GM12874 (cell line): ENCODE measurements around the gene USP3.

ENCODE experiments used
- TF ChIP-seq, protein P1 (sequence below): IDR thresholded peaks from 2 replicates; pipeline ENCODE4 v1.5.1; 2011; ENCODE audit warnings: low read depth, mild to moderate bottlenecking, control low read depth, low read length, moderate library complexity; ENCODE audit not compliant: insufficient read depth

The USP3 gene

DNA sequence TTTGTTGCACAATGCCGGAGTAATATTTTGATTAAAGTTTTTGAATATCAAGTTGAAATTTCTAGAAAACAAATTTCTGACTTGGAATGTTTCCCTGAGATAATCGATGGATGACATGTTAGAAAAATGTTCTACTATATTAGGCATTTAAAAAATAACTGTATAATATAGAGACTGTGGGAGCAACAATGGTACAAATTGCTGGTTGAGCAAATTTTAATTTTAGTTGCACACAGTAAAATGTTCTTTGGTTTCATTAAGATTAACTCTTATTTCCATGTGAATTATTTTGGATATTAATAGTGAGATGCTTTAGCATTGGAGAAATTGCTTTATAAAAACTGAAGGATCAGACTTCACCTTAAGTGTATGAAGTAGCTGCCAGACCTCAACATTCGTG, 9.3 kb downstream of the USP3 start:
- TF ChIP-seq, protein P1, sequence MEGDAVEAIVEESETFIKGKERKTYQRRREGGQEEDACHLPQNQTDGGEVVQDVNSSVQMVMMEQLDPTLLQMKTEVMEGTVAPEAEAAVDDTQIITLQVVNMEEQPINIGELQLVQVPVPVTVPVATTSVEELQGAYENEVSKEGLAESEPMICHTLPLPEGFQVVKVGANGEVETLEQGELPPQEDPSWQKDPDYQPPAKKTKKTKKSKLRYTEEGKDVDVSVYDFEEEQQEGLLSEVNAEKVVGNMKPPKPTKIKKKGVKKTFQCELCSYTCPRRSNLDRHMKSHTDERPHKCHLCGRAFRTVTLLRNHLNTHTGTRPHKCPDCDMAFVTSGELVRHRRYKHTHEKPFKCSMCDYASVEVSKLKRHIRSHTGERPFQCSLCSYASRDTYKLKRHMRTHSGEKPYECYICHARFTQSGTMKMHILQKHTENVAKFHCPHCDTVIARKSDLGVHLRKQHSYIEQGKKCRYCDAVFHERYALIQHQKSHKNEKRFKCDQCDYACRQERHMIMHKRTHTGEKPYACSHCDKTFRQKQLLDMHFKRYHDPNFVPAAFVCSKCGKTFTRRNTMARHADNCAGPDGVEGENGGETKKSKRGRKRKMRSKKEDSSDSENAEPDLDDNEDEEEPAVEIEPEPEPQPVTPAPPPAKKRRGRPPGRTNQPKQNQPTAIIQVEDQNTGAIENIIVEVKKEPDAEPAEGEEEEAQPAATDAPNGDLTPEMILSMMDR: no peak

DNA sequence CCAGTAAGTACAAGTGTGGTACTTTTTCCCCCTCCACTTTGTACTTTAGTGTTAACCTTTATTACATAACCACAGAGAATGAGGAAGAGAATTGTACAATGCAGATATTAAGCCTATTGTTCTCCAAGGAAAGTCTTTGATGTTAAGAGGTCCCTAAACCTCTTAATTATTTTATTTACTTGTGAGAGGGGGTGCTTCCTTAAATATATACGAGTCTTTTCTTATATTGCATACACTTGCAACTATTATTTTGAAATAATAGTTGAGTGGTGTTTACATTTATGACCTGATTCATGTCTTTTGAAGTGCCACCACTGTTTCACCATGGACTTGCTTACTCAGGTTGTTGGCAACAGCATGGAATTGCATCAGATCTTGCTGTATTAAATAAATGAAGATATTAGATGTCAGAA, 10.1 kb downstream of the USP3 start:
- TF ChIP-seq, protein P1: no peak

DNA sequence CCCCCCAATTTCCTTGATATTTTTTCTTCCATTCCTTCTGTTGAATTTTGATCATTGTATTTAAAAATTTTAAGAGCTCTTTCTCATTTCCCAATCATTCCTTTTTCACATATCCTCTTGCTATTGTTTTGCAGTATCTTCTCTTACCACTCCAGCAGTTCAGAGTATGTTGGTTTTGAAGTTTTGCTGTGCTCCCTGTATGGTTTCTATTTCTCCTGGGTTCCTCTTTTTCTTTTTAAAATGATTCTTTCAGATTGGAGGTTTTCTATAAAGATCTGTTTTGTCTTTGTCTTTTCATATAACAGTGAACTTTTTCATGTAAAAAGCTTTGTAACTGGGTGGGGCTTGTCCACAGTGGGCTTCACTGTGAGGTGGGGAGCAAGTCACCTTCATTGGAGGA, 12.8 kb downstream of the USP3 start:
- TF ChIP-seq, protein P1: no peak

DNA sequence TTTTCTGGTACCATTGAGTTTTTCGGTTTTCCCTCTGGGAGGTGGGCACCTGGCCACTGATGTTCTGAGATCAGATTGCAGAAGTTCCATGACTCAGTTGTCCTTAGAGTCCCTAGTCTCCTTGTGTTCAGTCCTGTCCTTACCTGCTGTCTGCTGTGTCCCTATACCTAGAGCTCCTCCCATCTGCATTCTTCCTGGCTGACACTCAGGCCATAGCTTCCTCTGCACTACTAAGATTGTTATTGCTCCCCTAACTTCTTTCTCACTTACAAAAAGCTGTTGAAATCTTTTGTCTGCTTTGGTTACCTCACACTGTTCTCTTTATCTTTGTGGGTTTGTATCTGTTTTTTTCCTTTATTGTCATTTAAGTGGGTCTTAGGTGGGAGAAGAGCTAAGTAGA, 13.2 kb downstream of the USP3 start:
- TF ChIP-seq, protein P1: no peak

DNA sequence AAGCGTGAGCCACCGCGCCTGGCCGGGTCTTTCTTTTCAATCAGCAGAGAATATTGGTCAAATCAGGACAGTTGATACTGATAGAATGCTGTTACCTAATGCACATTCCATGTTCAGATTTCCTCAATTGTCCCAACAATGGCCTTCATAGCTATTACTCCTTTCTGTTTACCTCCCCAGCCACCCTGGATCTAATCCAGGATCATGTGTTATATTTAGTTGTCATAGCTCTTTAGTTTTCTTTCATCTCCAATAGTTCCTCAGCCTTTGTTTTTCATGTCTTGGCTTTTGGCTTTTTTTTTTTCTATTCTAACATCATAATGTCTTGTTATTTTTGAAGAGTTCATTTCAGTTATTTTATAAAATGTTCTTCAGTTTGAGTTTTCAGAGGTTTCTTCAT, 14.6 kb downstream of the USP3 start:
- TF ChIP-seq, protein P1: no peak

DNA sequence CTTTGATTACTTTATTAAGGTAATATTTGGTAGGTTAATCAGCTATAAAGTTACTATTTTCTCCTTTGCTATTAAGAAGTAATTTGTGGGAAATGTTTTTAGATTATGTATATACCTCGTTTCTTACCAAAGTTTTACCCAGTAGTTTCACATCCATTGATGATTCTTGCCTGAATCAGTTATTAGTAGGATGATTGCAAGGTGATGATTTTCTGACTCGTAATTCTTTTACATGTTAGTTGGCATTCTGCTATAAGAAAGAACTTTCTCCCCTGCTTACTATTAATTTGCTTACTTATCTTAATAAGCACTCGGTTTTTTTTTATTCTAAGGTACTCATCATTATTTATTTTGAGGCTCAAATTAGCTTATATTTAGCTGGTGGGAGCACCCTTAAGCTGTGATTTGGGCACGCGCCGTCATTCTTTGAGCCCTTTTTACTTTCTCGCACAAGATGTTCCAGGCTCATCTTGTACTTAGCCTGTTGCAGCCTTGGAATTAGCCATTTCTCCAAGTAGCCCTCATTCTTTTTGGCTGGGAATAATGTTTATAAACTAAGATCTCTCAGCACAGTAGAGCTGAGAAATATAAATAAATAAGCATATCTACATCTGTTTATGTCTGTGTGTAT, 15.3 kb downstream of the USP3 start:
- TF ChIP-seq, protein P1: no peak

DNA sequence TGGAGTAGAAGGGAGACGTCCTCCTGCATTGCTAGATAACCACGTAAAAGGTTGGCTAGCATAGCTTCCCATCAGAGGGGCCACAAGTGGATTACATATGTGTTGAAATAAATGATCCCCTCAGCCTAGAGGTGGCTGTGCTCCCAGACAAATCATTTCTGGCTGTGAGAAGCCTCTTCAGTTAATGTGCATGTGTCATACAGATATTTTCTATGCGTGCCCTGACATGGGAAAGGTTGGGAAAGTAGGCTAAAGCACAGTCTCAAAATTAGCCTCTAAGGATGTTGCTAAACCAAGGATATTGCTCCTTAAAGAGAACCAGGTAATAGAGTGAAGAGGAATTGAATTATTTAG, 17.8 kb downstream of the USP3 start:
- TF ChIP-seq, protein P1: no peak
